ENCODE data around the gene KDM3A. TPM values are rescaled to one million over a fixed set of nuclear protein-coding genes. Genes with fewer than 3 reads are reported as not detected.

The KDM3A gene
- 22.8 to 39.0 TPM (median 27.4 TPM) in 5 replicates for total RNA-seq (2022; extraction: Qiagen RNA extraction; ENCODE audit: low read depth)

GRCh38 chr2:86440631-86441391, at the start of gene KDM3A:
TSS of gene KDM3A (plus strand) at chr2:86441371. CDS start at chr2:86442048, 677 bp downstream.

Other genes with a start within 250 kb of the KDM3A start
- gene IMMT, start 245.9 kb upstream of the KDM3A start, total RNA-seq (2022; extraction: Qiagen RNA extraction; ENCODE audit: low read depth), result 103 to 117 TPM (median 110 TPM) in 5 replicates
- gene MRPL35, start 241.9 kb upstream of the KDM3A start, total RNA-seq (2022; extraction: Qiagen RNA extraction; ENCODE audit: low read depth), result 67.6 to 105 TPM (median 74.5 TPM) in 5 replicates
- gene REEP1, start 103.7 kb upstream of the KDM3A start, total RNA-seq (2022; extraction: Qiagen RNA extraction; ENCODE audit: low read depth), result 0.55 to 0.62 TPM (median 0.61 TPM) in 5 replicates
- gene CHMP3, start 122.1 kb downstream of the KDM3A start, total RNA-seq (2022; extraction: Qiagen RNA extraction; ENCODE audit: low read depth), result 128 to 137 TPM (median 129 TPM) in 5 replicates
- 31.2 to 42.5 TPM (median 41.1 TPM) in 5 replicates for gene RNF103, start 182.5 kb downstream of the KDM3A start, total RNA-seq (2022; extraction: Qiagen RNA extraction; ENCODE audit: low read depth)